H9 (cell line): Measurements from ENCODE around the gene SYT9. TPM values are rescaled to one million over a fixed set of nuclear protein-coding genes. Genes with fewer than 3 reads are reported as not detected.

Source experiments
- DNase-seq: peaks from one replicate; pipeline ENCODE4 v3.0.0-alpha.2; 2017
- H2AFZ ChIP-seq: one replicate; pipeline ENCODE4 v1.6.1; 2013; ENCODE audit warnings: mild to moderate bottlenecking, low read length, control low read depth, moderate library complexity
- H2AK5ac ChIP-seq: 2 replicates; pipeline ENCODE4 v1.6.1; 2013; ENCODE audit warnings: low read length, control low read depth, mixed read lengths; ENCODE audit not compliant: insufficient read length
- H2BK120ac ChIP-seq: one replicate; pipeline ENCODE4 v1.6.1; 2013; ENCODE audit warnings: low read depth, mild to moderate bottlenecking, low read length, control low read depth, inconsistent platforms; ENCODE audit not compliant: poor library complexity, severe bottlenecking
- H2BK12ac ChIP-seq: 2 replicates; pipeline ENCODE4 v1.6.1; 2013; ENCODE audit warnings: low read length, control low read depth, mixed read lengths, low read depth; ENCODE audit not compliant: insufficient read length
- H2BK15ac ChIP-seq: 2 replicates; pipeline ENCODE4 v1.6.1; 2013; ENCODE audit warnings: low read depth, low read length, control low read depth
- H2BK20ac ChIP-seq: one replicate; pipeline ENCODE4 v1.6.1; 2013; ENCODE audit warnings: low read depth, mild to moderate bottlenecking, low read length, control low read depth, inconsistent platforms; ENCODE audit not compliant: poor library complexity, severe bottlenecking
- H2BK5ac ChIP-seq: 2 replicates; pipeline ENCODE4 v1.6.1; 2013; ENCODE audit warnings: low read length, control low read depth, mixed read lengths; ENCODE audit not compliant: insufficient read length
- H3K14ac ChIP-seq: 2 replicates; pipeline ENCODE4 v1.6.1; 2013; ENCODE audit warnings: low read length, control low read depth; ENCODE audit not compliant: insufficient read depth
- H3K18ac ChIP-seq: 2 replicates; pipeline ENCODE4 v1.6.1; 2013; ENCODE audit warnings: low read depth, mild to moderate bottlenecking, mixed read lengths, low read length, control low read depth; ENCODE audit not compliant: insufficient read length
- H3K23ac ChIP-seq: 2 replicates; pipeline ENCODE4 v1.6.1; 2013; ENCODE audit warnings: low read length, control low read depth, mixed read lengths, low read depth; ENCODE audit not compliant: insufficient read length
- H3K23me2 ChIP-seq: 2 replicates; pipeline ENCODE4 v1.6.1; 2013; ENCODE audit warnings: low read depth, mild to moderate bottlenecking, mixed read lengths, low read length, control low read depth; ENCODE audit not compliant: insufficient read length, poor library complexity, severe bottlenecking
- H3K27ac ChIP-seq: 2 replicates; pipeline ENCODE4 v1.5.1; 2013; ENCODE audit warnings: low read length, control low read depth, mixed read lengths, low read depth; ENCODE audit not compliant: insufficient read length
- H3K27me3 ChIP-seq: 2 replicates; pipeline ENCODE4 v1.6.1; 2013; ENCODE audit warnings: low read length, control low read depth, inconsistent platforms; ENCODE audit not compliant: insufficient read depth
- H3K4ac ChIP-seq: 2 replicates; pipeline ENCODE4 v1.6.1; 2013; ENCODE audit warnings: low read depth, mild to moderate bottlenecking, control low read depth, inconsistent platforms, low read length, moderate library complexity
- H3K4me1 ChIP-seq: 2 replicates; pipeline ENCODE4 v1.6.1; 2013; ENCODE audit warnings: low read length, control low read depth, inconsistent platforms; ENCODE audit not compliant: insufficient read depth
- H3K4me2 ChIP-seq: 2 replicates; pipeline ENCODE4 v1.6.1; 2013; ENCODE audit warnings: low read length, control low read depth, mixed read lengths; ENCODE audit not compliant: insufficient read length, insufficient read depth
- H3K56ac ChIP-seq: 2 replicates; pipeline ENCODE4 v1.6.1; 2013; ENCODE audit warnings: low read depth, mild to moderate bottlenecking, mixed read lengths, low read length, control low read depth; ENCODE audit not compliant: insufficient read length
- H3K79me1 ChIP-seq: 2 replicates; pipeline ENCODE4 v1.6.1; 2013; ENCODE audit warnings: low read depth, mild to moderate bottlenecking, moderate library complexity, low read length, control low read depth, inconsistent platforms; ENCODE audit not compliant: insufficient read depth, poor library complexity, severe bottlenecking
- H3K79me2 ChIP-seq: 2 replicates; pipeline ENCODE4 v1.6.1; 2013; ENCODE audit warnings: low read length, control low read depth, inconsistent platforms; ENCODE audit not compliant: insufficient read depth
- H3K9ac ChIP-seq: 2 replicates; pipeline ENCODE4 v1.6.1; 2013; ENCODE audit warnings: low read length, control low read depth, mixed read lengths; ENCODE audit not compliant: insufficient read length; ENCODE audit errors: extremely low read depth
- H3K9me3 ChIP-seq: one replicate; pipeline ENCODE4 v1.6.1; 2013; ENCODE audit warnings: low read depth, low read length, inconsistent platforms; ENCODE audit not compliant: control insufficient read depth
- H3T11ph ChIP-seq: one replicate; pipeline ENCODE4 v1.6.1; 2013; ENCODE audit warnings: mild to moderate bottlenecking, low read length, control low read depth, inconsistent platforms
- H4K20me1 ChIP-seq: one replicate; pipeline ENCODE4 v1.6.1; 2013; ENCODE audit not compliant: control insufficient read depth, insufficient read length, insufficient read depth
- H4K5ac ChIP-seq: 2 replicates; pipeline ENCODE4 v1.6.1; 2013; ENCODE audit warnings: low read depth, mild to moderate bottlenecking, mixed read lengths, low read length, control low read depth; ENCODE audit not compliant: insufficient read length
- H4K8ac ChIP-seq: replicated peaks from 2 replicates; pipeline ENCODE4 v1.6.1; 2013; ENCODE audit warnings: low read length, control low read depth, mixed read lengths, low read depth; ENCODE audit not compliant: insufficient read length
- H4K91ac ChIP-seq: 2 replicates; pipeline ENCODE4 v1.6.1; 2013; ENCODE audit warnings: low read depth, mild to moderate bottlenecking, moderate library complexity, mixed read lengths, low read length, control low read depth; ENCODE audit not compliant: insufficient read length
- H3K27ac Mint-ChIP-seq, 3 experiments: 2 replicates in 2 of 3; 3 replicates in 1 of 3; pipeline ENCODE4 v1.8.0; 2020 to 2021; ENCODE audit warnings: mixed read lengths in 3 of 3, mild to moderate bottlenecking in 1 of 3, moderate library complexity in 1 of 3
- H3K27me3 Mint-ChIP-seq: 2 replicates; pipeline ENCODE4 v1.8.0; 2021; ENCODE audit warnings: low read depth, mild to moderate bottlenecking, moderate library complexity, mixed read lengths
- H3K36me3 Mint-ChIP-seq, 3 experiments: 2 replicates in 2 of 3; 3 replicates in 1 of 3; pipeline ENCODE4 v1.8.0; 2020 to 2021; ENCODE audit warnings: low read depth in 3 of 3, mixed read lengths in 3 of 3; ENCODE audit not compliant: insufficient read depth in 1 of 3
- H3K4me1 Mint-ChIP-seq, 2 experiments: 2 replicates each; pipeline ENCODE4 v1.8.0; 2020; ENCODE audit warnings: mixed read lengths in 2 of 2
- H3K4me3 Mint-ChIP-seq, 2 experiments: 2 replicates in 1 of 2; 3 replicates in 1 of 2; pipeline ENCODE4 v1.8.0; 2020 to 2021; ENCODE audit warnings: mild to moderate bottlenecking in 2 of 2, mixed read lengths in 2 of 2, moderate library complexity in 1 of 2
- H3K9me3 Mint-ChIP-seq, 2 experiments: 2 replicates in 1 of 2; 3 replicates in 1 of 2; pipeline ENCODE4 v1.8.0; 2020; ENCODE audit warnings: mild to moderate bottlenecking in 2 of 2, mixed read lengths in 2 of 2, moderate library complexity in 1 of 2
- CTCF ChIP-seq: fragments of 200-600 bp; sonication (generic); conservative IDR thresholded peaks from 3 replicates; pipeline ENCODE4 v1.8.0; 2021; ENCODE audit warnings: antibody characterized with exemption, mild to moderate bottlenecking
- WGBS: extraction: QIAGEN DNeasy Blood & Tissue Kit; methylation state at CpG from one replicate; pipeline ENCODE4 v1.1.7; 2013; ENCODE audit warnings: missing lambda C conversion rate, low lambda C conversion rate, mixed read lengths; ENCODE audit not compliant: insufficient read length; ENCODE audit errors: extremely low coverage; 5-methylcytosine and 5-hydroxymethylcytosine counted together
- total RNA-seq: library from RNA; stranded (reverse); gene quantifications from 2 replicates; pipeline ENCODE4 v1.2.1, GENCODE V29; 2021

Gene SYT9
- total RNA-seq, 1 experiment from 2014 or later: 0.63 TPM

DNA sequence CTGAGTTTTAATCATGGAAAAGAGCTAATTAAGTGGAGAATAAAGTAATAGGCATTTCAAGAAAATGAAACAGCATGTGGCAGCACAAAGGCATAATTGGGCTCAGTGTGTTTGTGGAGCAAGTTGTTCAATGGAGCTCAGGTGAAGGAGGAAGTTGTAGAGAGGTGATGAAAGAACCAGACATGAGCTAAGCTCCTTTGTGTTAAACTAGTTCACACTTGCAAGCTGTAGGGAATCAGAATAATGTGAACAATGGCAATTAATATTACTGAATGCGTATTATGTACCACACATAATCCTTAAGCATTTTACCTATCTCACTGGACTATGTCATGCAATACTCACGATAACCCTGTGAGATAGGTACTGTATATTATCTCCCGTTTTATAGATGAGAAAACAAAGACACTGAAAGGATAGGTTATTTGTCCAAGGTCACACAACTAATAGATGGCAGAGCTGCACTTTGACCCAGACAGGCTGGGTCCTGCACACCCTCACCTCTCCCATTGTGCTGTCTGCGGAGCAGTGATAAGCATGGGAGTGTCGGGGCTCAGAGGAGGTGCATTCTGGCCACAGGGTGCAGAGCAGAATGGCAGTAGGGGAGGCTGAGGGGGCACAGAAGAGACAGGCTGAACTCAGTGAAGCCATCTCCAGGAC is 242.5 kb downstream of the SYT9 start:
- H2BK5ac ChIP-seq: no peak overlapping the region
- no peak overlapping the region for H3K23ac ChIP-seq
- TF ChIP-seq CTCF: no peak
- H3K18ac ChIP-seq: no peak overlapping the region
- no peak overlapping the region for H2AFZ ChIP-seq
- H3K36me3 Mint-ChIP-seq: no peaks in the 10 kb centered on the region
- no peak overlapping the region for H3K4me3 Mint-ChIP-seq
- H3K4me1 Mint-ChIP-seq: peaks cover 20 to 23% of the 10 kb centered on the region in 2 experiments
- DNase-seq: no peak
- H3K79me1 ChIP-seq: no peaks in the 10 kb centered on the region
- no peaks in the 10 kb centered on the region for H4K20me1 ChIP-seq
- no peak overlapping the region; a peak in 1 of 7 replicates for H3K27ac Mint-ChIP-seq
- no peaks in the 10 kb centered on the region for H3K27me3 Mint-ChIP-seq
- no peak overlapping the region for H3K4ac ChIP-seq
- H2BK120ac ChIP-seq: no peak overlapping the region
- H3K14ac ChIP-seq: no peak overlapping the region
- H2BK12ac ChIP-seq: no peak overlapping the region
- H3K56ac ChIP-seq: no peak overlapping the region
- H3K27me3 ChIP-seq: no peaks in the 10 kb centered on the region
- no peak overlapping the region for H4K8ac ChIP-seq
- H3K4me1 ChIP-seq: peaks cover 3% of the 10 kb centered on the region; the same call in 1 of the 2 replicates
- no peak overlapping the region for H2AK5ac ChIP-seq
- H3K9me3 ChIP-seq: no peaks in the 10 kb centered on the region
- no peak overlapping the region for H3K27ac ChIP-seq
- no peak overlapping the region for H3K9ac ChIP-seq
- H4K91ac ChIP-seq: no peak overlapping the region
- WGBS: no CpG with 5 or more reads among the region's 5 CpGs
- H3T11ph ChIP-seq: no peak overlapping the region
- H4K5ac ChIP-seq: no peak overlapping the region
- no peak overlapping the region for H2BK15ac ChIP-seq
- peaks cover 2% of the 10 kb centered on the region for H3K23me2 ChIP-seq
- H3K79me2 ChIP-seq: no peaks in the 10 kb centered on the region
- no peak overlapping the region for H2BK20ac ChIP-seq
- no peaks in the 10 kb centered on the region for H3K9me3 Mint-ChIP-seq
- H3K4me2 ChIP-seq: no peak overlapping the region
